GM19397 (cell line): ENCODE results near the gene GTF2A2.

Source experiments
- ATAC-seq: cut with Tn5 transposase; IDR thresholded peaks from one replicate; pipeline ENCODE4 v1.9.1; 2021; ENCODE audit warnings: mild to moderate bottlenecking, moderate library complexity; ENCODE audit not compliant: unreplicated experiment

GTF2A2 gene

DNA sequence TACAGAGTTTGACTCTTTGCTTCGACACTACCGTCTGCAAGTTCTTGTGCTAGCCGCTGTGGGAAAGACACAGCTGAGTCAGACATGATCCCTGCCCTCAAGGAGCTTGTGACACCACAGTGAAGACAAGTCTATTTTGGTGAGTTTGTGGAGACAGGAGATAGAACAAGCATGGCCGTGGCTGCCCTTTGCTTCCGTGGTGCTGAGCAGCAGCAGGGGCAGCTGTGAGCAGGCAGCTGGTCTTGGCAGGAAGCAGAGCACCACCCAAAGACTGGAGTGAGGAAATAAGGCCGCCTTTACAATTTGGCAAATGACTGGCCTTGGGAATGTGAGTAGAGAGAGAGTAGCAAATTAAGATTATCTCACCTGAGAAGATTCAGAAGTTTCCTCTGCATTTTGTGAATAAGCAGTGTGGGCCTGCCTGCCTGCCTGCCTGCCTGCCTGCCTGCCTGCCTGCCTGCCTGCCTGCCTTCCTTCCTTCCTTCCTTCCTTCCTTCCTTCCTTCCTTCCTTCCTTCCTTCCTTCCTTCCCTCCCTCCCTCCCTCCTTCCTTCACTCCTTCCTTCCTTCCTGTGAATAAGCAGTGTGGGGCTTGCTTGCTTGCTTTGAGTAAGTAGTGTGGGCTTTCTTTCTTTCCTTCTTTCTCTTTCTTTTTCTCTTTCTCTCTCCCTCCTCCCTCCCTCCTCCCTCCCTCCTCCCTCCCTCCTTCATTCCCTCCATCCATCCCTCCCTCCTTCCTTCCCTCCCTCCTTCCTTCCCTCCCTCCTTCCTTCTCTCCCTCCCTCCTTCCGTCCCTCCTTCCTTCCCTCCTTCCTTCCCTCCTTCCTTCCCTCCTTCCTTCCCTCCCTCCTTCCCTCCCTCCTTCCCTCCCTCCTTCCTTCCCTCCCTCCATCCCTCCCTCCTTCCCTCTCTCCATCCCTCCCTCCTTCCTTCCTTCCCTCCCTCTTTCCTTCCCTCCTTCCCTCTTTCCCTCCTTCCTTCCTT lies 47.3 kb downstream of the GTF2A2 start:
- no peak for ATAC-seq

DNA sequence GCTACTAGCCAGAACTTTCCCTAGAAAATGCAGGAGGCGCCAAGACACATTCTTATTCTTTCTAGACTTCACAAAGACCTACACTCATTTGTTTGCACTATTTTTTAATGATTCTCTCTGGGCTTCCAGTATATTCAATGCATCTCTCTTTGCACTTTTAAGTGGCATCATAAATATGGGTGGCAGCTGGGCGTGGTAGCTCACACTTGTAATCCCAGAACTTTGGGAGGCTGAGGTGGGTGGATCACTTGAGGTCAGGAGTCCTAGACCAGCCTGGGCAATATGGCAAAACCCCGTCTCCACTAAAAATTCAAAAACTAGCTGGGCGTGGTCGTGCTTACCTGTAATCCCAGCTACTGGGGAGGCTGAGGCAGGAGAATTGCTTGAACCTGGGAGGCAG lies 51.3 kb downstream of the GTF2A2 start:
- ATAC-seq = no peak

DNA sequence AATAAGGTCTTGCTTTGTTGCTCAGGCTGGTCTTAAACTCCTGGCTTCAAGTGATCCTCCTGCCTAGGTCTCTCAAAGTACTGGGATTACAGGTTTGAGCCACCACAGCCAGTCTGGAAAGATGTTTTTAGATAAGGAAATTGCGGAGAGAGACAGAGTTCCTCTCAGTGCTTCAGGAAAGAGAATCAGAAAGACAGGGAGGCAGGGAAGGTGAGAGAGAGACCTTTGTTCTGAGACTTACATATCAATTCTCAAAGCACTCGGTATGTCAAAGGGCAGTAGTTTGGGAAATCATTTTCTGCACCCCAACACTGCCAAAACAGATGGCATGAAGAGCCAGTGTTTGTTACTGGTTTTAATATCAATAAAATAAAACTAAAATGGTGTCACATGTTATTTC lies 58.9 kb downstream of the GTF2A2 start:
- ATAC-seq = no peak

DNA sequence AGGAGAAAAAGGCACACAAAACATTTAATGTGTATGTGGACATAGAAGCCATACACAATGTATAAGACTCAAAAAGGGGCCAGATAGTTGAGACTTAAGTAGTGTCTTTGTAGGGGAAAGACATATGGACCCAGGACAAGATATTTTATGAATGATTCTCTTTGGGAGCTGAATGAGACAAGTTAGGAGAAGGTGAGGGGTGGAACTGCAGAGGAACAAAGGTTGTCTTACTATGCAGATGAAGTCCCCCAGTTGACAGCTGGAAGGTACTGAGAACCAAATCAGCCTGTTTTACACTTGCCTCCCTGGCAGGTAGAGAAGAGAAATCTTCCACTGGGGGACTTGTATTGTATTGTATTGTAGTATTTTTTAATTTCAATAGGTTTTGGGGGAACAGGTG lies 60.7 kb downstream of the GTF2A2 start:
- ATAC-seq = no peak

- no peak for ATAC-seq
Measured at GRCh38 chr15:59595434-59595915, 61.8 kb downstream of the GTF2A2 start.

DNA sequence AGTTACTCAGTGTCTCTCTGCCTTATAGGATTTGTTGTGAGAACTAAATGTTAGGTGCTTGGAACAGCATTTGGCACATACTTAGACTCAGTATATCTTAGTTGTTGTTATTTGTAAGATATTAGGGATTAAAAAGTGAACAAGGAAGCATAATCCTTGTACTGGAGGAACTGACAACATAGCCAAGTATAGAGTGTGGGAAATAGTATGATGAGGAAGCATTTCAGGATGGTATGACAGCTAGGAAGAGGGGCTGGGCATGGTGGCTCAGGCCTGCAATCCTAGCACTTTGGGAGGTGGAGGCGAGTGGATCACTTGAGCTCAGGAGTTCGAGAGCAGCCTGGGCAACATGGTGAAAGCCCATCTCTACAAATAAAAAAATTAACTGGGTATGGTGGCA lies 62.3 kb downstream of the GTF2A2 start:
- no peak for ATAC-seq

- no peak for ATAC-seq
Measured at GRCh38 chr15:59594493-59594942, 62.8 kb downstream of the GTF2A2 start.

DNA sequence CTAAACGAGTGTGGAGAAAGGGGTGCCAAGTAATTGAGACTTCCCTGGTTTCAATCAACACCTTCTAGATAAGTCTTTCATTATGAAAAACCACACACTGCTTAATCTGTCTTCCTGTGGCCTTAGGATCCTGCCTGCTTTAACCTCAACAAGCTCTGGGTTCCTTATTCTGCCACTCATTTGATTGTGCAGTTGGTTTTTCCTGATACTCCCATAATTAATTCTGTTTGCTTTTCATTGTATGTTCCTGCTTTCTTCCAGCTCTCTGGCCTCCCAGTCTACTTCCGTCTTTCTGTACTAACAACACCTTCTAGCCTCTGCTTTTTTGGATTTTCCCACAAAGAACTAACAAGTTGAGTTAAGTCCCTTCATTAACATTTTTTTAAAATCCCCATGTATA lies 66.0 kb downstream of the GTF2A2 start:
- ATAC-seq = no peak

DNA sequence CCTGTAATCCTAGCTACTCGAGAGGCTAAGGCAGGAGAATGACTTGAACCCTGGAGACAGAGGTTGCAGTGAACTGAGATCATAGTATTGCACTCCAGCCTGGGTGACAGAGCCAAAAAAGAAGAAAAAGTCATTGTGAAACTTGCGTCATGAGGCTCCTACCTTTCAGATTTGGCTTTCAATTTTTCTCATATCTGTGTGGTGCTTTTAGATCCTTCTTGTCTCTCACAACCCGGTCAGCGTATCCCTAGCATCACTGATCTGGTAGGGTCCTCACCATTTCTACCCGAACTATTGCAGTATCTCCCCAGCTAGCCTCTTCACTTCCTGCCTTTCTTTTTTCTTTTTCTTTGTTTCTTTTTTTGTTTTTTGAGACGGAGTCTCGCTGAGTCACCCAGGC lies 67.3 kb downstream of the GTF2A2 start:
- no peak for ATAC-seq
